ENCODE data around the gene GPC1.

GPC1 gene

GRCh38 chr2:240444464-240444863 is 9.0 kb downstream of the GPC1 start:
- DNase-seq, result no peak

DNA sequence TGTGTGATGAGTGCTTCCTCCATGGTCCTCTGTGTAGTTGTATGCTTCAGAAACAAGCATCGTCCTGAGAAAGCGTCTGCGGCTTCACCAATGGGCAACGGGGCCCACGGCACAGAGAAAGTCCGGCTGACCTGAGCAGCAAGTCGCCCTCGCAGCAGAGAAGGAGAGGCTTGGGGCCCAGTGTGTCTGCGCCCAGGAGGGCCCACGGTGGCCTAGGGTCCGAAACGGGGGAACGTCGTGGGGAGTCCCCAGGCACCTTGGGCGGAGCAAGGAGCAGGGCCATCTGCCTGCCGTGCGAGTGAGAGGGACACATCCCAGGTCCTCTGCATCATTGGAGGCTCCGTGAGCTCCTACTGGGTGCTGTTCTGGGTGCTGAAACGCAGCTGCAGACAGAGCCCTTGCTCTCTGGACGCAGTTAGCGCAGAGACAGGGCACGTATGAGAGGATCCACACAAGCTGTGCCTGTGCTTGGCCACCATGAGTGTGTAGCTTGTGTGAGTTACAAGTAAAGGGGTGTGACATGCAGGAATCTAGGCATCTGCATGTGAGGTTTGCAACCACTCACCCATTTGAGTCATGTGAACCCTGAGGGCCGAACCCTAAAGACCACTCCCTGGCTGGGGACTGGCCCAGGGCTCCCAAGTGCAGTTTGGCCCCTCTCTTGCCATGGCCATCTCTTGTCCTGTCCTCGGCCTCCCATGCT is 10.6 kb downstream of the GPC1 start:
- no peak for DNase-seq

- no peak for DNase-seq
Observed at GRCh38 chr2:240446664-240447175, 11.3 kb downstream of the GPC1 start.

- no peak for DNase-seq
Observed at GRCh38 chr2:240447331-240447730, 11.9 kb downstream of the GPC1 start.

- DNase-seq, result no peak
Observed at GRCh38 chr2:240447934-240448333, 12.5 kb downstream of the GPC1 start.

- DNase-seq, result no peak
Observed at GRCh38 chr2:240448387-240449274, 13.2 kb downstream of the GPC1 start.

DNA sequence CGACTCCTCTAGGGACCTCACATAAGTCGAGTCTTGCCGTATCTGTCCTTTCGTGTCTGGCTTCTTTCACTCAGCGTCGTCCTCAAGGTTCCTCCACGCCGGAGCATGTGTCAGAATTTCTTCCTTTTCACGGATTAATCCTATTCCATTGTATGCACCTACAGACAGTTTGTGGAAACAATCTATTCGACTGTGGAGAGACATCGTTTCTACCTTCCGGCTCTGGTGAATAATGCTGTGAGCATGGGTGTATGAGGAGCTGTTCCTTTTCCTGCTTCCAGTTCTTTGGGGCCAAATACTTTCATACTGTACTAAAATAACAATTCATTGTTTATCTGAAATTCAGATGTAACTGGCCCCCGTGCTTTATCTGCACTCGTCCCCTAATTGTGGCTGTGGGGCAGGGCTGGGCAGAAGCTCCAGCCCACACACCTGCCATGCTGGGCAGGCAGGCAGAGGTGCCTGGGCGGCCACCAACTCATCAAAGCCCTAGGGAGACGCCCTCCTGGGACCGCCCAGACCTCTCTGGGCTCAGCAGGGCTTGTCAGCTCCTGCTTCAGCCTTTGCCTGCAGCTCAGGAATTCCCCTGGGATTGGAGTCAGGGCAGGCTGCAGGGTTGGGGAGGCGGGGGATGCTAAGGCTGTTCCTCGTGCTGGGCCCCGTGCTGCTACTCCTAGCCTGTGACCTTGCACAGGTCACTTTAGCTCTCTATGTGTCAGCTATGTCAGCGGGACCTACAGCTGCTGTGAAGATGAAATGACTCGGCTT is 14.5 kb downstream of the GPC1 start:
- no peak for DNase-seq

DNA sequence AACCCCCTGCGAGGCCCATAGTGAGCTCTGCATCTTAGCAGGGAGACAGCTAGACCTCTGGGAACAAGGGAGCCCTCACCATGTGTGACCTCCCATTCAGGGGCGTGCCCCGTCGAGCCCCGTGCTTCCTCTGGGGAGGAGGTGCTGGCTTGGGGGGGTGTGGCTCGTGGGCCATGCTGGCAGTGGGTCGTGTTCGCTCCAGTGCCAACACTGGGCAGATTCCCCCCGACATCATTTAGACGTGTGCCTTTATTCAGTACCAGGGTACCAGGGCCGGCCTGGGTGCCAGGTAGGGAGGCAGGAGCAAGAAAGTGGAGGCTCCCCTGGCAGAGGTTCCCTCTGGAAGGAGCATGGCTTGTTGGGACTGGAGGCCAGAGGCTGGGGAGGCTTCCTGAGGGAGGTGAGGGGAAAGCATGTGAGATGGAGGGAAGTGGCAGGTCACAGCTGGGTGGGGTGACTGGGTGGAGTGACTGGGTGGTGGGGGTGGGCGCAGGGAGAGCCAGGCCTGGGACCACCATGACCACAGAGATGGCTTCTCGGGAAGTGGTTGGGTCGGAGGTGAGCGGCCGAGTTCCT is 15.2 kb downstream of the GPC1 start:
- no peak for DNase-seq

DNA sequence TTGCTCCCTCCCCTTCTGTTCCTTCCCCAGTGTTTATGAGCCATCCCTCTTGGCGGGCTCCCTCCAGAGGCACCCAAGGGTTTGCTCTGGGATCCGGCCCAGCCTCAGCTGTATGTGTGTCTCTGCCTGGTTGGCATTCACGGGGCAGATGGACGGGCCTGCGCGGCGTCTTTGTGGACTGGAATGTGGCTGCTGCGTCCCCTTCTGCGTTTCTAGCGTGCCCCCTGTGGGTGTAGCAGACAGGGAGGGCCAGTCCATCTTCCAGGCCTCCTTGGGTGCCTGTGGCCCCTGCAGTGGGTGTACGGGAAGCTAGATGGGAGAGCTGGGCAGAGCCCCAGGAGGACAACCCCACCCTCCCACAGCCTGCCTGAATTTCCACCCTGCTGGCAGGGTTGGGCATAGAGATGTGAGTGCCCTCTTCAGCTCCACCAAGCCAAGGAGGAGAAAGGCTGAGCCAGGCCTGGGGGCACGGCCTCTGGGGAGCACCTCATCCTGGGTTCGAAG is 15.7 kb downstream of the GPC1 start:
- DNase-seq, result no peak

DNA sequence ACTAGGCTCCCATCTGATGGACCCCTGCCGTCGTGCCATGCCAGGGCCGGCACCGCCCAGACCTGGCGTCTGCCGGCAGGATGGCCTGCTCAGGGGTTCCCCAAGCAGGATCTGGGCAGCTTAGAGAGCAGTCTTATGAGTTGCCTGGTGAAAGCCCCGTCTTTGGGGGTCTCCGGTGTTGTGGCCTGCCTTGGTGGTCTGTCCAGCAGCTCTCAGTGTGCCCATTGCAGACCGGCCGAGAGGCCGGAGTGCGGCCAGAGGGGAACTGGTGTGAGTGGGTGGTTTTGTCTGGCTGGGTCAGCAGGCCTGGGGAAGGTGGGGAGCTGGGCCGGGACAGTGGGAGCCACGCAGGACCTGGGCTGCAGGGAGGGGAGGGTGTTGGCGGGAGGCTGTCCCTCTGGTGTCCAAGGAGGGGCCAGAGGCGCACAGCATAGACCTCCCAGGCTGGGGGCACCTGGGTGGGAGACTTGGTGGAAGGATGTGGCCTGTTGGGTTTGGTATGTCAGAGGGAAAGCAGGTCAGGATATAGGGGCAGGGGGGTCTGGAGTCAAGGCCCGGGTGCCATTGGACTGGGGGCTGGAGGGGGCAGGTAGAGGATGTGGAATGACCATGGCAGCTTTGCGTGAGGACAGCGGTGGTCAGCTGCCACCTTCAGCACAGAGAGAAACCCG is 16.5 kb downstream of the GPC1 start:
- DNase-seq, result no peak

GRCh38 chr2:240452462-240453256 is 17.2 kb downstream of the GPC1 start:
- no peak for DNase-seq

GRCh38 chr2:240453461-240454105 is 18.1 kb downstream of the GPC1 start:
- no peak for DNase-seq

DNA sequence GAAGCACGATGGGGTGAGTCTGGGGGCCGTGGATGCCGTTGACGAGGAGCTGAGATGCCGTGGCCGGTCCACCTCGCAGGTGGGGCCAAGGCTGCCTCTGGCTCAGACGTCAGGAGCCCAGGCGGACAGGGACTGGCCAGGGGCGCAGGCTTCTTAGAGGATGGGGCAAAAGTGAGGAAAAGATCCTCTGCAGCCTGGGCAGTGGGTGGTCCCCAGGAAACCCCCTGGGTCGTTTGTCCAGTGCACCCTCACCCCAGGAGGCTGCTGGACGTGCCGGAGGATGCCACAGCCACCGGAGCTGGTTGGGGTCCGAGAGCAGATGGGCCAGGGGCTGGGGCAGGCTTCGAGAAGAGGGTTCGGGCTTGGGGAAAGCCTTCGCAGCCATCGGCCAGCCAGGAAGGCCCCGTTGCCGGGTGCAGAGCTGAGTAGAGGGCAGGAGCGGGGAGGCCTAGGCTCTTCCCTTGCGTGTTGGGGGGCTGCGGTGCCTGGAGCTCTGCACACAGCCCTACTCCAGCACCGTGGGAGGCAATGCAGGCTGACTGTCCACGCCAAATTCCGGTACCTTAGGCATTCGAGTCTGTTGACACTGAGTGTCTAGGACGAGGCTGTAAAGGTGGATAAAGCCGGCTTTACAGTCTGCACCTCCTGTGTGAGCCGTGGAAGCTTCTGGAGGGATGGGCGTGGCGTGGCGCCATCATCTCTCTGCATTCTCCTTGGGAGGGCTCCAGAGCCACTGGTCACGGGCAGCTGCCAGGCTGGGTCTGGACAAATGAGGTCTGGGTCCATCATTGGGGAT is 18.8 kb downstream of the GPC1 start:
- DNase-seq, result no peak

DNA sequence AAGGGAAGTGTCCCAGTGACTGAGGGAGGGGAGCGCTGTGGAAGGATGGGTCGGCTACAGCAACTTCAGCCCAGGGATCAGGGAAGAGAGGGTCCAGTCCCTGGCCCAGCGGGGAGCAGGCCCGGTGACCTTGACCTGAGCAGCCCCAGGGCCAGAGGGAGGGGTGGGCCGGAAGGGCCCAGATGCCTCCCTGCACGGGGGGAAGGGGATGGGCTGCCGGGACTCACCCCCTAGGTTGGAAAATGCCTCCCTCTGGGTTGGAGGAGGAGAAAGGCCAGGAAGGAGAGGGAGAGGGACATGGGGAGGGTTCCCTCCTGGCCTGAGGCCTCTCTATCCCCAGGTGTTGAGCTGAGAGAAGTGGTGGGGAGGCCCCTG is 19.8 kb downstream of the GPC1 start:
- DNase-seq, result no peak

GRCh38 chr2:240455647-240456446 is 20.4 kb downstream of the GPC1 start:
- DNase-seq, result no peak

GRCh38 chr2:240456447-240457222 is 21.2 kb downstream of the GPC1 start:
- no peak for DNase-seq

DNA sequence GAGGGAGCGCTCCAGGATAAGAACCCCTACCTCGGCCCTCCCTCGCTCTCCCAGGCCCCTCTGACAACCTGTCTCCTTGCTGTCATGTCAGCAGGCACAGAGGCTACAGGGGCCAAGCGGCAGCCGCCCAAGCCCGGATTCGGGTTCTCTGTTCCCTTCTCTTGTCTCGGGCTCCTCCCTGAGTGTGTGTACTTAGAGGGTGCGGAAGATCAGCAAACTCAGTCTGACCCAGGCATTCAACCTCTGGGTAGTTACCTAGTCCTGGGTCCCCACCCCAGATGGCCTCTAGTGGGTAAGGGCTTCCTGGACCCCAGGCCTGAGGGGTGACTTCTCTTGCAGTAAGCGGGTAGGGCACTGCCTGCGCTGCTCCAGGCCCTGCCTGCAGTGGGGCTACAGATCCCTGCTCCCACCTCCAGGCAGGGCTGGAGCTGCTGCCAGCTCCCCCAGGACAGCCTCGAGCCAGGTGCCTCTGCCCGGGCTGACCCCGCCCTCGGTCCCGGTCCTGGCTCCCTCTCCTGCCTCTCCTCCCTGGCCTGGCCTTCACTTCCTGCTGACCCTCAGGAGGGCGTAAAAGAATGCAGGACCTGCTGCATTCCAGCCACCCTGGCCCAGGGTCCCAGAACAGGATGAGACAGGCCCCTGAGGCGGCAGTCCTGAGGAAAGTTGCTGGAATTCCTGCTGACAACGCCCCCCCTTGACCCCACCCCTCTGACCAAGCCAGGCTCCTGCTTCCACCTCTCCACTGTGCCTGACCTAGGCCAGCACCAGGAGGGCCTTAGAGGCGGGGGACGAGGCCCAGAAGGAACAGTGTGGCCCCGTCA is 22.0 kb downstream of the GPC1 start:
- DNase-seq, result no peak

Data from activated CD4-positive, alpha-beta T cell treated with anti-CD3 and anti-CD28 coated beads for 4 hours (primary cell).